HCT116 (cell line): ENCODE measurements around the gene TAX1BP1. TPM values are rescaled to one million over a fixed set of nuclear protein-coding genes. Genes with fewer than 3 reads are reported as not detected.

Source experiments
- ATAC-seq: fragments of 200-7000 bp; cut with Tn5 transposase; 2 replicates; pipeline ENCODE4 v1.9.1; 2020; ENCODE audit warnings: mild to moderate bottlenecking, moderate library complexity
- BruUV-seq: library from RNA; stranded (reverse); fragments of 400-500 nt; replicated peaks from 2 replicates; lab custom pipeline; 2021; lab: Mats Ljungman, UMichigan
- CTCF ChIA-PET: fragments of 300-600 bp; sonication (Branson Sonifier 250); formaldehyde crosslinking; loops from one replicate; lab custom pipeline; 2021; ENCODE audit warnings: antibody characterized with exemption; lab: Charles Lee
- POLR2A ChIA-PET: fragments of 300-600, 350-600 bp; sonication (Branson Sonifier 250); formaldehyde crosslinking; loops from one replicate; lab custom pipeline; 2021; ENCODE audit warnings: antibody characterized with exemption; lab: Charles Lee
- RAD21 ChIA-PET, 2 experiments: fragments of 300-600 bp; sonication (Branson Sonifier 250); formaldehyde crosslinking; loops; one replicate each; lab custom pipeline; 2023; ENCODE audit warnings: low total read pairs in 2 of 2; ENCODE audit not compliant: uncharacterized antibody in 2 of 2, unreplicated experiment in 2 of 2, low non-redundant PET in 1 of 2; lab: Charles Lee
- DNase-seq: peaks from one replicate; pipeline ENCODE4 v3.0.0-alpha.2; 2010; ENCODE audit warnings: low read depth, low spot score
- H2AFZ ChIP-seq: fragments of 200-600 bp; shearing (Covaris generic), sonication (generic); 2 replicates; pipeline ENCODE4 v1.6.1; 2017; ENCODE audit warnings: low read depth, mixed run types, mixed read lengths, antibody characterized with exemption, low read length; ENCODE audit not compliant: poor library complexity, severe bottlenecking
- H3K27ac ChIP-seq: 2 replicates; pipeline ENCODE4 v1.5.1; 2012; ENCODE audit warnings: low read depth, low read length
- H3K27me3 ChIP-seq: fragments of 200-600 bp; sonication (generic); 2 replicates; pipeline ENCODE4 v1.6.1; 2016; ENCODE audit warnings: mixed run types, low read length, mixed read lengths; ENCODE audit not compliant: insufficient read depth
- H3K36me3 ChIP-seq, 2 experiments: fragments of 200-500 bp in 1 of 2; fragments of 200-600 bp in 1 of 2; sonication (Bioruptor generic) in 1 of 2; sonication (generic) in 1 of 2; 2 replicates each; pipeline versions ENCODE4 v1.5.1 to v1.6.1; 2014 to 2016; ENCODE audit warnings: low read length in 2 of 2, inconsistent platforms in 1 of 2, mixed read lengths in 1 of 2, mixed run types in 1 of 2; ENCODE audit not compliant: insufficient read depth in 2 of 2, control insufficient read depth in 1 of 2
- H3K4me1 ChIP-seq, 2 experiments: fragments of 200-600 bp in 1 of 2; sonication (generic) in 1 of 2; 2 replicates each; pipeline versions ENCODE4 v1.5.1 to v1.6.1; 2012 to 2017; ENCODE audit warnings: low read length in 2 of 2, inconsistent platforms in 1 of 2, mild to moderate bottlenecking in 1 of 2, mixed read lengths in 1 of 2, mixed run types in 1 of 2, moderate library complexity in 1 of 2; ENCODE audit not compliant: insufficient read depth in 2 of 2, control insufficient read depth in 1 of 2
- H3K4me2 ChIP-seq: fragments of 200-600 bp; sonication (generic); 2 replicates; pipeline ENCODE4 v1.6.1; 2017; ENCODE audit warnings: mixed run types, low read length, mixed read lengths
- H3K4me3 ChIP-seq, 2 experiments: fragments of 200-600 bp in 1 of 2; sonication (generic) in 1 of 2; replicated peaks in 1 of 2; 2 replicates each; pipeline ENCODE4 v1.5.1; 2011 to 2016; ENCODE audit warnings: low read length in 2 of 2, control low read depth in 1 of 2, low read depth in 1 of 2, mild to moderate bottlenecking in 1 of 2, mixed read lengths in 1 of 2, mixed run types in 1 of 2
- H3K79me2 ChIP-seq: fragments of 200-600 bp; sonication (generic); 2 replicates; pipeline ENCODE4 v1.6.1; 2017; ENCODE audit warnings: mild to moderate bottlenecking, mixed run types, low read length, moderate library complexity, mixed read lengths; ENCODE audit not compliant: insufficient read depth
- H3K9ac ChIP-seq: fragments of 200-600 bp; sonication (generic); 2 replicates; pipeline ENCODE4 v1.6.1; 2016; ENCODE audit warnings: low read length, mixed read lengths
- H3K9me2 ChIP-seq: fragments of 200-600 bp; sonication (generic), shearing (Covaris generic); 2 replicates; pipeline ENCODE4 v1.6.1; 2017; ENCODE audit warnings: mixed run types, mild to moderate bottlenecking, moderate library complexity; ENCODE audit not compliant: insufficient read depth
- H3K9me3 ChIP-seq, 2 experiments: fragments of 200-500 bp in 1 of 2; fragments of 200-600 bp in 1 of 2; sonication (Bioruptor generic) in 1 of 2; sonication (generic) in 1 of 2; 2 replicates each; pipeline ENCODE4 v1.6.1; 2014 to 2017; ENCODE audit warnings: low read length in 2 of 2, mixed read lengths in 2 of 2, inconsistent platforms in 1 of 2, low read depth in 1 of 2, mild to moderate bottlenecking in 1 of 2, mixed run types in 1 of 2, moderate library complexity in 1 of 2; ENCODE audit not compliant: control insufficient read depth in 1 of 2, insufficient read depth in 1 of 2
- H4K20me1 ChIP-seq: fragments of 200-600 bp; sonication (generic), shearing (Covaris generic); 2 replicates; pipeline ENCODE4 v1.6.1; 2017; ENCODE audit warnings: mixed run types, mild to moderate bottlenecking, moderate library complexity; ENCODE audit not compliant: insufficient read depth
- CEBPB ChIP-seq: IDR thresholded peaks from 2 replicates; pipeline ENCODE4 v1.6.1; 2012; ENCODE audit warnings: low read depth
- EGR1 ChIP-seq: IDR thresholded peaks from 2 replicates; pipeline ENCODE4 v1.6.1; 2012; ENCODE audit warnings: low read depth
- EZH2phosphoT487 ChIP-seq: fragments of 200-600 bp; IDR thresholded peaks from 2 replicates; pipeline ENCODE4 v1.6.1; 2018; ENCODE audit warnings: antibody characterized with exemption, borderline replicate concordance
- JUND ChIP-seq: IDR thresholded peaks from 2 replicates; pipeline ENCODE4 v1.6.1; 2012
- RAD21 ChIP-seq: IDR thresholded peaks from 2 replicates; pipeline ENCODE4 v1.6.1; 2012; ENCODE audit warnings: low read depth, mild to moderate bottlenecking
- ZFX ChIP-seq: fragments of 450-650 bp; IDR thresholded peaks from 2 replicates; pipeline ENCODE4 v1.6.1; 2017
- ZNF274 ChIP-seq: fragments of 200-500 bp; sonication (Bioruptor generic); IDR thresholded peaks from 2 replicates; pipeline ENCODE4 v1.6.1; 2014; ENCODE audit warnings: mild to moderate bottlenecking, low read depth, low read length, inconsistent platforms
- intact Hi-C: fragments of 100-400 bp; cut with micrococcal nuclease; formaldehyde crosslinking; loops from 2 replicates; pipeline ENCODE4 v1.10.0; 2022
- total RNA-seq: library from RNA; stranded (reverse); gene quantifications from one replicate; pipeline ENCODE4 v1.2.1, GENCODE V29; 2021; ENCODE audit not compliant: unreplicated experiment
- TF ChIP-seq, protein P1 (sequence below): IDR thresholded peaks from 2 replicates; pipeline ENCODE4 v1.6.1; 2012; ENCODE audit warnings: low read depth
- TF ChIP-seq, protein P2 (sequence below), 3 experiments: fragments of 200-600 bp in 1 of 3; sonication (generic) in 1 of 3; IDR thresholded peaks in 2 of 3; conservative IDR thresholded peaks in 1 of 3; 2 replicates each; pipeline ENCODE4 v1.5.1; 2012 to 2017; ENCODE audit warnings: low read depth in 2 of 3, low read length in 2 of 3, antibody characterized with exemption in 1 of 3, borderline replicate concordance in 1 of 3, control low read depth in 1 of 3, mild to moderate bottlenecking in 1 of 3, mixed read lengths in 1 of 3, mixed run types in 1 of 3, moderate library complexity in 1 of 3; ENCODE audit not compliant: insufficient read depth in 1 of 3

TAX1BP1 gene
- total RNA-seq, 1 experiment from 2014 or later: 68.1 TPM

DNA sequence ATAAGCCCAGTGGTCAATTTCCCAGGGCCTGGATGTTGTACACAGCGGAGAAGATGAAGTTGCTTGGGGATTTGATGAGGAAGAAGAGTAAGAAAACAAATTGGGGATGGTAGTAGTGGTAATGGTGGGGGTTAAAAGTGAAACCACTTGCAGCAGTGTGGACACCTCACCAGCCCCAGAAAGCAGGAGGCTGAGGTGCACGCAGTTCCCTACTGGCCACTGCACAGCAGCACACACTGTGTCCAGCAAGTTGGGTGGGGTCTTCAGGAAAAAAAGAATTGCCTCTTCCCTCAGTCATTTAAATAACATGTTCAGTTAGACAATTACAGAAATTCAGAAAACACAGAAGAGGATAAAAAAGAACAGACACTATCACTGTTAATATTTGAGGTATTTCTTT lies 96.6 kb downstream of the TAX1BP1 start (continued):
- TF ChIP-seq, protein P1, sequence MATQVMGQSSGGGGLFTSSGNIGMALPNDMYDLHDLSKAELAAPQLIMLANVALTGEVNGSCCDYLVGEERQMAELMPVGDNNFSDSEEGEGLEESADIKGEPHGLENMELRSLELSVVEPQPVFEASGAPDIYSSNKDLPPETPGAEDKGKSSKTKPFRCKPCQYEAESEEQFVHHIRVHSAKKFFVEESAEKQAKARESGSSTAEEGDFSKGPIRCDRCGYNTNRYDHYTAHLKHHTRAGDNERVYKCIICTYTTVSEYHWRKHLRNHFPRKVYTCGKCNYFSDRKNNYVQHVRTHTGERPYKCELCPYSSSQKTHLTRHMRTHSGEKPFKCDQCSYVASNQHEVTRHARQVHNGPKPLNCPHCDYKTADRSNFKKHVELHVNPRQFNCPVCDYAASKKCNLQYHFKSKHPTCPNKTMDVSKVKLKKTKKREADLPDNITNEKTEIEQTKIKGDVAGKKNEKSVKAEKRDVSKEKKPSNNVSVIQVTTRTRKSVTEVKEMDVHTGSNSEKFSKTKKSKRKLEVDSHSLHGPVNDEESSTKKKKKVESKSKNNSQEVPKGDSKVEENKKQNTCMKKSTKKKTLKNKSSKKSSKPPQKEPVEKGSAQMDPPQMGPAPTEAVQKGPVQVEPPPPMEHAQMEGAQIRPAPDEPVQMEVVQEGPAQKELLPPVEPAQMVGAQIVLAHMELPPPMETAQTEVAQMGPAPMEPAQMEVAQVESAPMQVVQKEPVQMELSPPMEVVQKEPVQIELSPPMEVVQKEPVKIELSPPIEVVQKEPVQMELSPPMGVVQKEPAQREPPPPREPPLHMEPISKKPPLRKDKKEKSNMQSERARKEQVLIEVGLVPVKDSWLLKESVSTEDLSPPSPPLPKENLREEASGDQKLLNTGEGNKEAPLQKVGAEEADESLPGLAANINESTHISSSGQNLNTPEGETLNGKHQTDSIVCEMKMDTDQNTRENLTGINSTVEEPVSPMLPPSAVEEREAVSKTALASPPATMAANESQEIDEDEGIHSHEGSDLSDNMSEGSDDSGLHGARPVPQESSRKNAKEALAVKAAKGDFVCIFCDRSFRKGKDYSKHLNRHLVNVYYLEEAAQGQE: no peak
- TF ChIP-seq ZNF274: no peak
- TF ChIP-seq EGR1: no peak
- TF ChIP-seq RAD21: no peak
- TF ChIP-seq, protein P2, sequence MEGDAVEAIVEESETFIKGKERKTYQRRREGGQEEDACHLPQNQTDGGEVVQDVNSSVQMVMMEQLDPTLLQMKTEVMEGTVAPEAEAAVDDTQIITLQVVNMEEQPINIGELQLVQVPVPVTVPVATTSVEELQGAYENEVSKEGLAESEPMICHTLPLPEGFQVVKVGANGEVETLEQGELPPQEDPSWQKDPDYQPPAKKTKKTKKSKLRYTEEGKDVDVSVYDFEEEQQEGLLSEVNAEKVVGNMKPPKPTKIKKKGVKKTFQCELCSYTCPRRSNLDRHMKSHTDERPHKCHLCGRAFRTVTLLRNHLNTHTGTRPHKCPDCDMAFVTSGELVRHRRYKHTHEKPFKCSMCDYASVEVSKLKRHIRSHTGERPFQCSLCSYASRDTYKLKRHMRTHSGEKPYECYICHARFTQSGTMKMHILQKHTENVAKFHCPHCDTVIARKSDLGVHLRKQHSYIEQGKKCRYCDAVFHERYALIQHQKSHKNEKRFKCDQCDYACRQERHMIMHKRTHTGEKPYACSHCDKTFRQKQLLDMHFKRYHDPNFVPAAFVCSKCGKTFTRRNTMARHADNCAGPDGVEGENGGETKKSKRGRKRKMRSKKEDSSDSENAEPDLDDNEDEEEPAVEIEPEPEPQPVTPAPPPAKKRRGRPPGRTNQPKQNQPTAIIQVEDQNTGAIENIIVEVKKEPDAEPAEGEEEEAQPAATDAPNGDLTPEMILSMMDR (IDR thresholded peaks at IDR 0.05 in 2 of 3, conservative IDR thresholded peaks at IDR 0.05 in 1 of 3; ENCODE audit: borderline replicate concordance in 1 of 3, insufficient read depth in 1 of 3, low read depth in 2 of 3, low read length in 2 of 3): no peak
- no peak for TF ChIP-seq ZFX

DNA sequence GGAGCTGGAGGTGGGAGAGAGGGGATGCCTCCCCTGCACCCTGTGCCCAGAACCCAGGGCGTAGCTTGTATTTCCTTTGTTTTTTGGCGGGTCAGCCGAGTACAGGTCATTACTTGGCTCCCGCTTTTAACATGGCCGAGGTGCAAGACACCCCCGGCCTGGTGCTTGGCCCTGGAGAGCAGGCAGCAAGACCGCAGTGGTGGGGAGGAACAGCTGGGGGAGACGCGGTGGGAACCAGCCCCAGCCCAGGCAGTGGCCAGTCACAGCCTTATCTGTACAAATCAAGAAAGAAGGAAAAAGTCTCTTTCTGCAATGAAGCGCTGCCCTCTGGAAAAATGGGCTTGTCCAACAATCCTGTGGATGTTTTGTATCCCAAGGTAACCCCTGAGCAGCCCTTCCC lies 99.1 kb downstream of the TAX1BP1 start:
- Histone ChIP-seq H4K20me1 (no peaks in the 10 kb centered on the region), H3K27me3 (no peaks in the 10 kb centered on the region), H3K4me2 (no peak overlapping the region), H3K36me3 (no peaks in the 10 kb centered on the region), H3K4me1 (no peaks in the 10 kb centered on the region), H2AFZ (no peak overlapping the region), H3K9me3 (no peaks in the 10 kb centered on the region), H3K79me2 (no peaks in the 10 kb centered on the region), H3K9me2 (no peaks in the 10 kb centered on the region), H3K4me3 (no peak overlapping the region), H3K9ac (no peak overlapping the region), H3K27ac (no peak overlapping the region)
- DNase-seq: no peak
- ChIA-PET RAD21 (no interaction called here), POLR2A (no interaction called here), CTCF (no interaction called here)
- no TSS peak for BruUV-seq
- ATAC-seq: no peak
- intact Hi-C loops: no loop called here
- TF ChIP-seq, protein P2 (IDR thresholded peaks at IDR 0.05 in 2 of 3, conservative IDR thresholded peaks at IDR 0.05 in 1 of 3; ENCODE audit: borderline replicate concordance in 1 of 3, insufficient read depth in 1 of 3, low read depth in 2 of 3, low read length in 2 of 3): no peak
- TF ChIP-seq EZH2phosphoT487 (no peak), CEBPB (no peak), JUND (no peak)
- TF ChIP-seq, protein P1: no peak
